Fibroblast of lung (primary cell): Measurements from ENCODE around the gene SLC4A2.
"Not testable (repeated sequence)": the region's sequence is repeated elsewhere in the genome, so short reads cannot be mapped to it uniquely, and the experiment has no call there.

Experiments used
- EZH2 ChIP-seq: IDR thresholded peaks from 2 replicates; pipeline ENCODE4 v1.5.1; 2012; ENCODE audit warnings: low read length, control low read depth, mild to moderate bottlenecking; ENCODE audit errors: missing control alignments
- TF ChIP-seq, protein P1 (sequence below), 2 donors: IDR thresholded peaks in 1 of 2; conservative IDR thresholded peaks in 1 of 2; 1 replicate in 1 of 2; 2 replicates in 1 of 2; pipeline ENCODE4 v1.5.1; 2011 to 2012; ENCODE audit warnings: low read length in 2 of 2, control low read depth in 1 of 2, inconsistent platforms in 1 of 2, low read depth in 1 of 2, mild to moderate bottlenecking in 1 of 2

DNA sequence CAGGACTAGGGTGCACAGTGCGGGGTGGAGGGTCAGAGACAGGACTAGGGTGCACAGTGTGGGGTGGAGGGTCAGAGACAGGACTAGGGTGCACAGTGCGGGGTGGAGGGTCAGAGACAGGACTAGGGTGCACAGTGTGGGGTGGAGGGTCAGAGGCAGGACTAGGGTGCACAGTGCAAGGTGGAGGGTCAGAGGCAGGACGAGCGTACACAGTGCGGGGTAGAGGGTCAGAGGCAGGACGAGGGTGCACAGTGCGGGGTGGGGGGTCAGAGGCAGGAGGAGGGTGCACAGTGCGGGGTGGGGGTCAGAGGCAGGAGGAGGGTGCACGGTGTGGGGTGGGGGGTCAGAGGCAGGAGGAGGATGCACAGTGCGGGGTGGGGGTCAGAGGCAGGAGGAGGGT lies 15.9 kb upstream of the SLC4A2 start:
- TF ChIP-seq EZH2, result not testable (repeated sequence)
- TF ChIP-seq, protein P1, sequence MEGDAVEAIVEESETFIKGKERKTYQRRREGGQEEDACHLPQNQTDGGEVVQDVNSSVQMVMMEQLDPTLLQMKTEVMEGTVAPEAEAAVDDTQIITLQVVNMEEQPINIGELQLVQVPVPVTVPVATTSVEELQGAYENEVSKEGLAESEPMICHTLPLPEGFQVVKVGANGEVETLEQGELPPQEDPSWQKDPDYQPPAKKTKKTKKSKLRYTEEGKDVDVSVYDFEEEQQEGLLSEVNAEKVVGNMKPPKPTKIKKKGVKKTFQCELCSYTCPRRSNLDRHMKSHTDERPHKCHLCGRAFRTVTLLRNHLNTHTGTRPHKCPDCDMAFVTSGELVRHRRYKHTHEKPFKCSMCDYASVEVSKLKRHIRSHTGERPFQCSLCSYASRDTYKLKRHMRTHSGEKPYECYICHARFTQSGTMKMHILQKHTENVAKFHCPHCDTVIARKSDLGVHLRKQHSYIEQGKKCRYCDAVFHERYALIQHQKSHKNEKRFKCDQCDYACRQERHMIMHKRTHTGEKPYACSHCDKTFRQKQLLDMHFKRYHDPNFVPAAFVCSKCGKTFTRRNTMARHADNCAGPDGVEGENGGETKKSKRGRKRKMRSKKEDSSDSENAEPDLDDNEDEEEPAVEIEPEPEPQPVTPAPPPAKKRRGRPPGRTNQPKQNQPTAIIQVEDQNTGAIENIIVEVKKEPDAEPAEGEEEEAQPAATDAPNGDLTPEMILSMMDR (conservative IDR thresholded peaks at IDR 0.05 in 1 of 2, IDR thresholded peaks at IDR 0.05 in 1 of 2; ENCODE audit: low read depth in 1 of 2, low read length in 2 of 2), result not testable (repeated sequence)
